ENCODE data around the gene B4GALT7.
A peak's percentile ranks its signal among the peaks of the same experiment; 100 is the strongest.

Gene B4GALT7

DNA sequence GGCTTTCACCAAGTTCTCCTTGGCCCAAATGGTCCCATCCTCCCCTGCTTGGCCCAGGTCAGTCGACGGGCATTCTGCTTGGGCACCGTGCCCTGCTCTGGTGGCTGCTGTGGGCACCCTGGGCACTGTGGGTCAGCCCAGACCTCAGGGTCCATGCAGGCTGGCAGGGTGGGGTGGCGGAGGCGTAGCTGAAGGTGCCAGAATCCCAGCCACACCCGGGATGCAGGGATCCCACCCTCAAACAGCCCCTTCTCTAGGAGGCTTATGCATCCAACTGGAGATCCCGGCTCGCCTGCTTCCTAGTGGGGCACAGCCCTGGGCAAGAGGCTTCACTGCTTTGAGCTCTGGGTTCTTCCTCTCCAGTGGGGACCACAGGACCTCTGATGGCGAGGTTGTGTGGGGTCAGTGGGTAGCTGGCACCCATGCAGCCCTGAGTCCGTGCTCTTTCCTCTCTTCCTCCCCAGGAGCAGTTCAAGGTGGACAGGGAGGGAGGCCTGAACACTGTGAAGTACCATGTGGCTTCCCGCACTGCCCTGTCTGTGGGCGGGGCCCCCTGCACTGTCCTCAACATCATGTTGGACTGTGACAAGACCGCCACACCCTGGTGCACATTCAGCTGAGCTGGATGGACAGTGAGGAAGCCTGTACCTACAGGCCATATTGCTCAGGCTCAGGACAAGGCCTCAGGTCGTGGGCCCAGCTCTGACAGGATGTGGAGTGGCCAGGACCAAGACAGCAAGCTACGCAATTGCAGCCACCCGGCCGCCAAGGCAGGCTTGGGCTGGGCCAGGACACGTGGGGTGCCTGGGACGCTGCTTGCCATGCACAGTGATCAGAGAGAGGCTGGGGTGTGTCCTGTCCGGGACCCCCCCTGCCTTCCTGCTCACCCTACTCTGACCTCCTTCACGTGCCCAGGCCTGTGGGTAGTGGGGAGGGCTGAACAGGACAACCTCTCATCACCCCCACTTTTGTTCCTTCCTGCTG is 9.4 kb downstream of the B4GALT7 start:
- no peak for TF ChIP-seq FOXP2 (optimal IDR thresholded peaks at IDR 0.05; ENCODE audit: borderline replicate concordance, extremely low read depth, extremely low read length, insufficient read depth)
- TF ChIP-seq, protein P1, sequence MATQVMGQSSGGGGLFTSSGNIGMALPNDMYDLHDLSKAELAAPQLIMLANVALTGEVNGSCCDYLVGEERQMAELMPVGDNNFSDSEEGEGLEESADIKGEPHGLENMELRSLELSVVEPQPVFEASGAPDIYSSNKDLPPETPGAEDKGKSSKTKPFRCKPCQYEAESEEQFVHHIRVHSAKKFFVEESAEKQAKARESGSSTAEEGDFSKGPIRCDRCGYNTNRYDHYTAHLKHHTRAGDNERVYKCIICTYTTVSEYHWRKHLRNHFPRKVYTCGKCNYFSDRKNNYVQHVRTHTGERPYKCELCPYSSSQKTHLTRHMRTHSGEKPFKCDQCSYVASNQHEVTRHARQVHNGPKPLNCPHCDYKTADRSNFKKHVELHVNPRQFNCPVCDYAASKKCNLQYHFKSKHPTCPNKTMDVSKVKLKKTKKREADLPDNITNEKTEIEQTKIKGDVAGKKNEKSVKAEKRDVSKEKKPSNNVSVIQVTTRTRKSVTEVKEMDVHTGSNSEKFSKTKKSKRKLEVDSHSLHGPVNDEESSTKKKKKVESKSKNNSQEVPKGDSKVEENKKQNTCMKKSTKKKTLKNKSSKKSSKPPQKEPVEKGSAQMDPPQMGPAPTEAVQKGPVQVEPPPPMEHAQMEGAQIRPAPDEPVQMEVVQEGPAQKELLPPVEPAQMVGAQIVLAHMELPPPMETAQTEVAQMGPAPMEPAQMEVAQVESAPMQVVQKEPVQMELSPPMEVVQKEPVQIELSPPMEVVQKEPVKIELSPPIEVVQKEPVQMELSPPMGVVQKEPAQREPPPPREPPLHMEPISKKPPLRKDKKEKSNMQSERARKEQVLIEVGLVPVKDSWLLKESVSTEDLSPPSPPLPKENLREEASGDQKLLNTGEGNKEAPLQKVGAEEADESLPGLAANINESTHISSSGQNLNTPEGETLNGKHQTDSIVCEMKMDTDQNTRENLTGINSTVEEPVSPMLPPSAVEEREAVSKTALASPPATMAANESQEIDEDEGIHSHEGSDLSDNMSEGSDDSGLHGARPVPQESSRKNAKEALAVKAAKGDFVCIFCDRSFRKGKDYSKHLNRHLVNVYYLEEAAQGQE (IDR thresholded peaks at IDR 0.05; ENCODE audit: insufficient read depth in 1 of 2, low read depth in 2 of 2, low read length in 2 of 2) = no peak
- no peak for TF ChIP-seq SIN3A (IDR thresholded peaks at IDR 0.05; ENCODE audit: borderline replicate concordance, insufficient read depth, low read length)
- TF ChIP-seq TAF1 (IDR thresholded peaks at IDR 0.05; ENCODE audit: borderline replicate concordance, insufficient read depth, low read length) = no peak
- no peak for TF ChIP-seq POLR2AphosphoS5 (IDR thresholded peaks at IDR 0.05; ENCODE audit: low read depth, low read length)

DNA sequence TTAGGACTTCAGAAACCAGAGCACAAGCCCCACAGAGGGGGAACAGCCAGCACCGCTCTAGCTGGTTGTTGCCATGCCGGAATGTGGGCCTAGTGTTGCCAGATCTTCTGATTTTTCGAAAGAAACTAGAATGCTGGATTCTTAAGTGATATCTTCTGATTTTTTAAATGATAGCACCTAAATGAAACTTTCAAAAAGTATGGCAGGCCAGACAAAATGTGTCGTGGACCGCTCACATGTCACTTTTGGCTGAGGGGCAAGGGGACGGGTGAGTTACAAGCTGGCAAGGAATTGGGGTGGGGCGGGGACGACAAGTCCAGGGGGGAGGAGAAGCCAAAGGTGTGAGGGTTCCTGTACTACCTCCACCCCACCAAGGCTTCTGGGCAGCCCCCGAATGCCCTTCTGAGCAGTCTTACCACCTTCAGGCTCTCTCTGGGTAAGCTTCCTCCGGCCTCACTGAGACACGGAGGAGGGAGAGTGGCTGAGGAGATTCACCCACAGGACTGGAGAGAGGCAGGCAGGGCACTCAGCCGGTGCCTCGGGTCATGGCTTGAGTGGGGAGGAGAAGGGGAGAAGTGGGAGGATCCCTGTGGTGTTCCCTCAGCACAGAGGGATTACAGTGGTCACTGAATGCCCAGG is 10.3 kb downstream of the B4GALT7 start:
- peak; percentile 11; the same call in 1 of the 2 replicates for TF ChIP-seq POLR2AphosphoS5 (IDR thresholded peaks at IDR 0.05; ENCODE audit: low read depth, low read length)
- TF ChIP-seq, protein P1 (IDR thresholded peaks at IDR 0.05; ENCODE audit: insufficient read depth in 1 of 2, low read depth in 2 of 2, low read length in 2 of 2) = no peak

DNA sequence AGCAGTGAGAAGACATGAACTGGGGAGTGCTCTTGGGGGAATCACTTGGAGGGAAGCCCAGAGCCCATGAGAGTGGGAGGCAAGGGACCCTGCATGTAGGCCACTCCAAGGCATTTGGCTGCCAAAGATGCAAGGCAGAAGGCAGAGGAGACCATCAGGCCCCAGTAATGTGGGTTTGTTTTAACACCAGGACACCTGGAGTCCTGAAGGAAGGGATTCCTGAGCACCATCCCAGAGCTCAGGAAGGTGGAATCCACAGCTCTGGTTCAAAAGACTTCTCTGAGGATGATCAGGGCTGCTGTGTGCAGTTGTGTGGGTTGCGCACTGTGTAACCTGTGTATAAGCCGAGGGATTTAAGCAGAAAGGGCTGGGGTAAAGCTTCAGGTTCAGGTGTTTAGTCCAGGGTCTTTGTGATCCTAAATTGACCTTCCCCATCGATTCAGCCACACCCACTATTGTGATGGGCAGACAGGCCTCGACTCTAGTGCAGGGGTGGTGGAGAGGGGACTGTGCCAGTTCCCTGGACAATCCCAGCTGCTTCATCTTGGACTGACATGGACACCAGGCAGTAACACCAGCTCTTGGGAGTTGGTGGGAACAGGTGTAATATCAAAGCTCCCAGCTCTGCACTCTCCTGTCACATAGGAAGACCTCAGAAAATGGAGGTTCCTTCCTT is 11.0 kb downstream of the B4GALT7 start:
- TF ChIP-seq POLR2AphosphoS5 (IDR thresholded peaks at IDR 0.05; ENCODE audit: low read depth, low read length) (peak; percentile 12; the same call in 1 of the 2 replicates), SIN3A (IDR thresholded peaks at IDR 0.05; ENCODE audit: borderline replicate concordance, insufficient read depth, low read length) (no peak), FOXP2 (optimal IDR thresholded peaks at IDR 0.05; ENCODE audit: borderline replicate concordance, extremely low read depth, extremely low read length, insufficient read depth) (no peak)

DNA sequence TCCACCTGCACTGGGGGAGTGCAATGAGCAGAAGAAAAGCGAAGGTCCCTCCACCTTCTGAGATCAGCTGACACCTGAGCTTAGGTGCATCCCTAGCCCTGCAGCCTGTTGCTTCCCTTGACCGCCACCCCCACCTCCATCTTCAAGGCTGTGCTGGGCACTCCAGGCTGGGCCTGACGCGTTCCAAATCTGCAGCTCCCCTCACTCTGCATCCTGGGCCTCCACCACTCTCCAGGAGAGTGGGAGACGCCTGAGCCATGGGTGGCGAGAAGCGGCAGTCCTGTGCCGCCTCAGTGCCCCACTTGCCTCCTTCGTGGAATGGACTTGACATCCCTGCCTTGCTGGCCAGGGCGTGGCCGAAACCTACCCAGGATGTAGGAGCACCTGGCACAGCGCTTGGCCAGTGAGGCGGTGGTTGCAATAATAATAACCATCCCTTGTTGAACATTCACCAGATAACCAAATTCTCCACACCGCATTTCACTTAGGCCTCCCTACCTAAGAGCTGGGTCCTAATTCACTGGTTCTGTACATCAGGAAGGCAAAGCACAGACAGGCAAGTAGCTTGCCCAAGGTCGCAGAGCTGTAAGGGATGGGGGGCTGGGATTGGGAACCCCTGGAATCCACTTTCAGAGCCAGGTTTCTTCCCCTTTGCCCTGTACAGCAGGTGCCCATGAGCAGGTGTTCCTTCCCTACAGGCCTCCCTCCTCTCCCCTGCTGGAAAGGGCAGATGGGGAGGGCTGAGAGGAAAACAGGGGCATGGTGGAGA is 11.7 kb downstream of the B4GALT7 start:
- TF ChIP-seq, protein P1 (IDR thresholded peaks at IDR 0.05; ENCODE audit: insufficient read depth in 1 of 2, low read depth in 2 of 2, low read length in 2 of 2) = no peak
- 0 out of 2 replicates have a peak, but pooled peaks have one; percentile 14 for TF ChIP-seq POLR2AphosphoS5 (IDR thresholded peaks at IDR 0.05; ENCODE audit: low read depth, low read length)

DNA sequence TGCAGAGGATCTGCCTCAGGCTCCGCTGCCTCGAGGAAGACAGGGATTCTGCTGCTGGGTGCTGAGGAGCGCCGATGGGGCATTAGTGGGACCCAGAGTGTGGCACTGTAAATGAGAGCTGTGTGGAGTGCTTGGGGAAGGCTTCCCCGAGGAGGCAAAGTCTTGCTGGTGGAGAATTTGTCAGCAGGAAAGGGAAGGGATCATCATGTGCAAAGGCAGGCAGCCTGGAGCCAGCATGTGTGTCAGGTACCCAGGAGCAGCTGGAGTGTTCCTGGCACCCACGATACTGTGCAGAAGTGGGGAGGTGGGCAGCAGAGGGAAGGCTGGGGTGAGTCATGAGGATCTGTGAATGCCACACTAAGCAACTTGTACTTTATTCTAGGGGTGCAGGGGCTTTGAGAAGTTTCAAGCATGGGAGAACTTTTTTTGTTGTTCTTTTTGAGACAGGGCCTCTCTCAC is 12.3 kb downstream of the B4GALT7 start:
- TF ChIP-seq POLR2AphosphoS5 (IDR thresholded peaks at IDR 0.05; ENCODE audit: low read depth, low read length) = no peak
- TF ChIP-seq FOXP2 (optimal IDR thresholded peaks at IDR 0.05; ENCODE audit: borderline replicate concordance, extremely low read depth, extremely low read length, insufficient read depth) = no peak
- TF ChIP-seq TAF1 (IDR thresholded peaks at IDR 0.05; ENCODE audit: borderline replicate concordance, insufficient read depth, low read length) = no peak
- TF ChIP-seq SIN3A (IDR thresholded peaks at IDR 0.05; ENCODE audit: borderline replicate concordance, insufficient read depth, low read length) = no peak
- TF ChIP-seq, protein P1 (IDR thresholded peaks at IDR 0.05; ENCODE audit: insufficient read depth in 1 of 2, low read depth in 2 of 2, low read length in 2 of 2) = no peak
